HEK293 (cell line): ENCODE measurements around the gene FAM118A.

Experiments
- ATF2 ChIP-seq: fragments of 450-650 bp; formaldehyde crosslinking; IDR thresholded peaks from 2 replicates; pipeline ENCODE4 v1.5.1; 2016; ENCODE audit warnings: missing biosample characterization, missing genetic modification characterization, low read depth
- MYNN ChIP-seq: fragments of 450-650 bp; formaldehyde crosslinking; IDR thresholded peaks from 2 replicates; pipeline ENCODE4 v1.5.1; 2016; ENCODE audit warnings: missing biosample characterization, missing genetic modification characterization, borderline replicate concordance
- OSR2 ChIP-seq: fragments of 450-650 bp; formaldehyde crosslinking; IDR thresholded peaks from 2 replicates; pipeline ENCODE4 v1.5.1; 2016; ENCODE audit warnings: missing biosample characterization, missing genetic modification characterization
- PRDM10 ChIP-seq: fragments of 450-650 bp; formaldehyde crosslinking; IDR thresholded peaks from 2 replicates; pipeline ENCODE4 v1.5.1; 2016; ENCODE audit warnings: missing biosample characterization, missing genetic modification characterization
- REST ChIP-seq: fragments of 450-650 bp; formaldehyde crosslinking; IDR thresholded peaks from 2 replicates; pipeline ENCODE4 v1.5.1; 2016; ENCODE audit warnings: missing biosample characterization, missing genetic modification characterization
- TCF7L2 ChIP-seq: IDR thresholded peaks from 2 replicates; pipeline ENCODE4 v1.6.1; 2011; ENCODE audit warnings: low read depth, mild to moderate bottlenecking, inconsistent platforms, low read length, moderate library complexity, borderline replicate concordance
- ZBTB1 ChIP-seq: fragments of 450-650 bp; formaldehyde crosslinking; IDR thresholded peaks from 2 replicates; pipeline ENCODE4 v1.5.1; 2016; ENCODE audit warnings: missing biosample characterization, missing genetic modification characterization
- ZBTB21 ChIP-seq: fragments of 450-650 bp; formaldehyde crosslinking; IDR thresholded peaks from 2 replicates; pipeline ENCODE4 v1.5.1; 2017; ENCODE audit warnings: missing biosample characterization, missing genetic modification characterization
- ZBTB44 ChIP-seq: fragments of 450-650 bp; IDR thresholded peaks from 2 replicates; pipeline ENCODE4 v1.5.1; 2018; ENCODE audit warnings: missing biosample characterization, mild to moderate bottlenecking, missing genetic modification characterization
- ZBTB6 ChIP-seq: fragments of 450-650 bp; formaldehyde crosslinking; IDR thresholded peaks from 2 replicates; pipeline ENCODE4 v1.5.1; 2017; ENCODE audit warnings: missing biosample characterization, missing genetic modification characterization
- ZNF121 ChIP-seq: fragments of 450-650 bp; formaldehyde crosslinking; IDR thresholded peaks from 2 replicates; pipeline ENCODE4 v1.5.1; 2016; ENCODE audit warnings: missing biosample characterization, missing genetic modification characterization
- ZNF132 ChIP-seq: fragments of 450-650 bp; formaldehyde crosslinking; IDR thresholded peaks from 2 replicates; pipeline ENCODE4 v1.5.1; 2017; ENCODE audit warnings: missing biosample characterization, missing genetic modification characterization, borderline replicate concordance
- ZNF138 ChIP-seq: fragments of 450-650 bp; formaldehyde crosslinking; IDR thresholded peaks from 2 replicates; pipeline ENCODE4 v1.5.1; 2016; ENCODE audit warnings: missing biosample characterization, missing genetic modification characterization, borderline replicate concordance
- ZNF174 ChIP-seq: fragments of 450-650 bp; formaldehyde crosslinking; IDR thresholded peaks from 2 replicates; pipeline ENCODE4 v1.5.0; 2017; ENCODE audit warnings: missing biosample characterization, mild to moderate bottlenecking, missing genetic modification characterization
- ZNF175 ChIP-seq: fragments of 450-650 bp; formaldehyde crosslinking; IDR thresholded peaks from 2 replicates; pipeline ENCODE4 v1.5.1; 2016; ENCODE audit warnings: missing biosample characterization, missing genetic modification characterization
- ZNF280C ChIP-seq: fragments of 450-650 bp; formaldehyde crosslinking; IDR thresholded peaks from 2 replicates; pipeline ENCODE4 v1.5.1; 2016; ENCODE audit warnings: missing biosample characterization, missing genetic modification characterization
- ZNF398 ChIP-seq: fragments of 450-650 bp; formaldehyde crosslinking; IDR thresholded peaks from 2 replicates; pipeline ENCODE4 v1.5.1; 2017; ENCODE audit warnings: missing biosample characterization, missing genetic modification characterization
- ZNF548 ChIP-seq: fragments of 450-650 bp; formaldehyde crosslinking; IDR thresholded peaks from 2 replicates; pipeline ENCODE4 v1.5.1; 2016; ENCODE audit warnings: missing biosample characterization, missing genetic modification characterization
- ZNF623 ChIP-seq: fragments of 450-650 bp; formaldehyde crosslinking; IDR thresholded peaks from 2 replicates; pipeline ENCODE4 v1.5.1; 2016; ENCODE audit warnings: missing biosample characterization, missing genetic modification characterization
- ZNF677 ChIP-seq: fragments of 450-650 bp; IDR thresholded peaks from 2 replicates; pipeline ENCODE4 v1.5.0; 2018; ENCODE audit warnings: missing biosample characterization, mild to moderate bottlenecking, missing genetic modification characterization, moderate library complexity
- ZNF747 ChIP-seq: fragments of 450-650 bp; formaldehyde crosslinking; IDR thresholded peaks from 2 replicates; pipeline ENCODE4 v1.5.1; 2016; ENCODE audit warnings: missing biosample characterization, missing genetic modification characterization
- ZNF76 ChIP-seq: fragments of 450-650 bp; formaldehyde crosslinking; IDR thresholded peaks from 2 replicates; pipeline ENCODE4; 2016; ENCODE audit warnings: low read depth, missing biosample characterization, missing genetic modification characterization, borderline replicate concordance
- ZNF792 ChIP-seq: fragments of 450-650 bp; formaldehyde crosslinking; IDR thresholded peaks from 2 replicates; pipeline ENCODE4 v1.5.1; 2016; ENCODE audit warnings: missing biosample characterization, missing genetic modification characterization

FAM118A gene

GRCh38 chr22:45318168-45318557, 8.4 kb downstream of the FAM118A start (continued):
- TF ChIP-seq PRDM10 (tag by site-specific recombination) (no peak), ZNF677 (no peak), OSR2 (tag by site-specific recombination) (no peak), ZNF747 (no peak), ZNF280C (tag by site-specific recombination) (no peak), ZNF132 (no peak), ZNF792 (tag by site-specific recombination) (no peak), ZNF548 (no peak), ZBTB44 (no peak), ZBTB21 (tag by site-specific recombination) (peak; percentile 77; the same call in 1 of the 2 replicates), ZBTB6 (peak; percentile 64; the same call in 1 of the 2 replicates), ZBTB1 (tag by site-specific recombination) (no peak), REST (tag by site-specific recombination) (no peak), ZNF174 (tag by site-specific recombination) (no peak), ZNF398 (tag by site-specific recombination) (peak; percentile 31; the same call in 1 of the 2 replicates), TCF7L2 (no peak), ZNF623 (tag by site-specific recombination) (no peak), ZNF76 (tag by site-specific recombination) (no peak), ZNF121 (no peak), ZNF138 (no peak), MYNN (tag by site-specific recombination) (peak; percentile 82), ZNF175 (no peak), ATF2 (tag by site-specific recombination) (peak; percentile 86)
